ENCODE results near the gene SLX9. TPM values are rescaled to one million over a fixed set of nuclear protein-coding genes. Genes with fewer than 3 reads are reported as not detected.

The SLX9 gene
- total and polyA plus RNA-seq, 10 donors: 6.1 to 35.4 (median 27.0) TPM

DNA sequence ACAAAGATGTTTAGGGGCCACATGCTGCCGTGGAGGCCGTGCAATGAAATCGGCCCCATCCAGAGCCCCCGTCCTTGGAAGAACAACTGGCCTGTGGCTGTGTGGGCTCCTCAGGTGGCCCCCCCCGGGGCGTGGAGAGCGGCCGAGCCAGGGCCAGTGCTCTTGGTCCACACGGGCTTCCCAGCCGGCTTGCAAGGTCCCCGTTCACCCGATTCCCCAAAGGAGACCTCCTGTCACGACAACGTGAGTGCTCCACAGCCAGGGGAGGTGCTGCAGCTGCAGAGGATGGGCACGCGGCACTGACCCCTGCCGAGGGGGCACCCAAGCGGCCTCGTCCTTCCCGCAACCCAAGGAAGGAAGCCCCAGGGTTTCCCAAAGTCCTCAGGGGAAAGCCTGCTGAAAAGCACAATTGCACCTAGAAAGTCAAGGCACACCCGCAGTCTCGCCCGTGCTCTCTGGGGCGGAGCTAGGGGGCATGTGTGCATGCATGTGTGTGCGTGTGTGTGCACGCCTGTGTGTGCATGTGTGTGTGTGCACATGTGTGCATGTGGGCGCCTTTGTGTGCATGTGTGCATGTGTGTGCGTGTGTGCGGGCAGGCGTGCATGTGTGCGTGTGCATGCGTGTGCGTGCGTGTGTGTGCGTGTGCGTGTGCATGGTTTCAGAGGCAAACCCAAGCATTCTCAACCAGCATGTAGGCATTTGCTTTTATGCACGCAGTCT, 48.2 kb downstream of the SLX9 start:
- WGBS, 5 donors: 63 to 77% (median 65%) methylated on average over 21 to 37 of the region's 37 CpGs
- peak; percentile 75 for DNase-seq
- TF ChIP-seq, protein P1, sequence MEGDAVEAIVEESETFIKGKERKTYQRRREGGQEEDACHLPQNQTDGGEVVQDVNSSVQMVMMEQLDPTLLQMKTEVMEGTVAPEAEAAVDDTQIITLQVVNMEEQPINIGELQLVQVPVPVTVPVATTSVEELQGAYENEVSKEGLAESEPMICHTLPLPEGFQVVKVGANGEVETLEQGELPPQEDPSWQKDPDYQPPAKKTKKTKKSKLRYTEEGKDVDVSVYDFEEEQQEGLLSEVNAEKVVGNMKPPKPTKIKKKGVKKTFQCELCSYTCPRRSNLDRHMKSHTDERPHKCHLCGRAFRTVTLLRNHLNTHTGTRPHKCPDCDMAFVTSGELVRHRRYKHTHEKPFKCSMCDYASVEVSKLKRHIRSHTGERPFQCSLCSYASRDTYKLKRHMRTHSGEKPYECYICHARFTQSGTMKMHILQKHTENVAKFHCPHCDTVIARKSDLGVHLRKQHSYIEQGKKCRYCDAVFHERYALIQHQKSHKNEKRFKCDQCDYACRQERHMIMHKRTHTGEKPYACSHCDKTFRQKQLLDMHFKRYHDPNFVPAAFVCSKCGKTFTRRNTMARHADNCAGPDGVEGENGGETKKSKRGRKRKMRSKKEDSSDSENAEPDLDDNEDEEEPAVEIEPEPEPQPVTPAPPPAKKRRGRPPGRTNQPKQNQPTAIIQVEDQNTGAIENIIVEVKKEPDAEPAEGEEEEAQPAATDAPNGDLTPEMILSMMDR (IDR thresholded peaks at IDR 0.05 in 8 of 11, conservative IDR thresholded peaks at IDR 0.05 in 3 of 11): no peak
- TF ChIP-seq POLR2AphosphoS5 (IDR thresholded peaks at IDR 0.05): peak in 2 of 3 donors; percentile 17 to 36

DNA sequence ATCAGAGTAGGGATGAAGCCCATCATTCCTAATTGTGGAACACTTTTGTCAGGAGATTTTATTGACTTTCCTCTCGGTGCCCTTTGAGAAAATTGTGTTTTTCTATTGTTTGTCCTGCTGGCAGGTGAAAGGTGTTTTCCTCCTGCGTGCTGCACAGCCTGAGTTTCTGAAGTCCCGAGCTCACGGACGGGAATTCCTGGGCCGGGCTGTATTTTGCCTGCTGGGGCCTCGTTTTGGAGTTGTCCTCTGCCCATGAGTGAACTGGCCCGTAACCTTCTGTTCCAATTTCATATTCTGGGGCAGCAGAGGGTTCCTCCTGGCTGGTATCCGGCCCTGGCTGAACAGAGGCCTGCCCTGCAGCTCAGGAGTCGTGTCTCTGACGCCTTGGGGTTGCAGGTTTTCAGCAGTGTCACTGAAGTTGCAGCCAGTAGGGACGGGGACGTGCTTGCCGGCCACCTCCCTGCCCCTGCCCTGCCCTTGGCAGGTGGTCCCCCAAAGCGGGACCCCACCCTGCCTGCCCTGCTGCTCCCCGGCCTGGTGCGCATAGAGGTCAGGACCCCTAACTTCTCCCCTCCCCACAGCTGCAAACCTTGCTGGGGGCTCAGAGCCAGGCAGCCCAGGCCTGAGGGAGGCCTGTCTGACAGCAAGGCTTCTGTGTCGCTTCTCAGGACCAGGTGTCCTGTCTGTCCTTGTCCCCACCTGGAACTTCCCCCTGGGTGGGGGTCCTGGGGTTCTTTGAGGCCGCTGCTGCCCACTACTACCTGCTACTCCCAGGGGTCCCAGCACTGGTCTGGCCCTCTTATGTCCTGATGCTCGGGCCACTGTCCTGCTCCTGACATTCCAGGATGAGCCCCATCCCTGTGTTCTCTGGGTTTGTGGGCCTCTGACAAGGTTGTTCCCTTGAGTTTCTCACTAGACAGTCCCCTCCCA, 49.0 kb downstream of the SLX9 start:
- intact Hi-C loops (cut with DNase I; ENCODE audit: low total_unique reads): no loop called here
- WGBS, 5 donors: 77 to 90% (median 84%) methylated on average over 9 to 20 of the region's 20 CpGs
- Histone ChIP-seq H3K4me3 (no peak overlapping the region), H3K36me3 (no peaks in the 10 kb centered on the region), H3K9me3 (no peaks in the 10 kb centered on the region), H3K4me1 (peaks cover 0 to 66% (median 19%) of the 10 kb centered on the region in 6 donors), H3K27me3 (replicated peaks in 1 of 7) (peaks cover 0 to 17% (median 0%) of the 10 kb centered on the region in 7 donors), H3K27ac (no peak overlapping the region)
- TF ChIP-seq, protein P1 (IDR thresholded peaks at IDR 0.05 in 8 of 11, conservative IDR thresholded peaks at IDR 0.05 in 3 of 11): no peak
- TF ChIP-seq POLR2AphosphoS5 (IDR thresholded peaks at IDR 0.05) (no peak), POLR2A (IDR thresholded peaks at IDR 0.05) (no peak)
- DNase-seq: peak; percentile 63

More for the DNA sequence above, 48.2 kb downstream of the SLX9 start:
- no peak overlapping the region for H3K4me3 ChIP-seq
- peaks cover 0 to 17% (median 0%) of the 10 kb centered on the region in 7 donors for H3K27me3 ChIP-seq (replicated peaks in 1 of 7)
- intact Hi-C loops (cut with DNase I; ENCODE audit: low total_unique reads): no loop called here
- no peaks in the 10 kb centered on the region for H3K36me3 ChIP-seq
- H3K27ac ChIP-seq: no peak overlapping the region
- no peaks in the 10 kb centered on the region for H3K9me3 ChIP-seq
- peaks cover under 1 to 73% (median 23%) of the 10 kb centered on the region in 6 donors for H3K4me1 ChIP-seq

DNA sequence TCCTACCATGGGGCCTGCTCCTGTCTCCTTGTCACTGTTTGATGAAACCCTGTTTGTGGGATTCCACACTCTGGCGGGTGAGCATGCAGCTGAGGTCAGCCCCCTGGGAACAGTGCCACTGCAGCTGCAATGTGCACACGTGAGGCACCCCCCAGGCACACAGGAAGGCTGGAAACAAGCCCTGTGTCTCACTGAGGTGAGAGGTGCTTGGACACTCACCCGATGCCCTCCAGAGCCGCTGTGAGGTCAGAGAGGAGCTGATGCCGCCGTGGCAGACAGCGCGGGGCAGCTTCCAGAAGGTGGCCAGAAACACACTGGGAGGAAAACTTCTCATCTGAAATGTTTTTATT, 49.7 kb downstream of the SLX9 start:
- DNase-seq: peak; percentile 69
- no peak for TF ChIP-seq POLR2A (IDR thresholded peaks at IDR 0.05)
- TF ChIP-seq, protein P1 (IDR thresholded peaks at IDR 0.05 in 8 of 11, conservative IDR thresholded peaks at IDR 0.05 in 3 of 11): no peak
- TF ChIP-seq POLR2AphosphoS5 (IDR thresholded peaks at IDR 0.05): no peak
- intact Hi-C loops (cut with DNase I; ENCODE audit: low total_unique reads): no loop called here
- WGBS, 5 donors: 67 to 78% (median 73%) methylated on average over 8 of the region's 8 CpGs
- H3K36me3 ChIP-seq: no peaks in the 10 kb centered on the region
- peaks cover 0 to 17% (median 0%) of the 10 kb centered on the region in 7 donors for H3K27me3 ChIP-seq (replicated peaks in 1 of 7)
- peaks cover 0 to 63% (median 18%) of the 10 kb centered on the region in 6 donors for H3K4me1 ChIP-seq
- no peaks in the 10 kb centered on the region for H3K9me3 ChIP-seq
- no peak overlapping the region for H3K4me3 ChIP-seq
- no peak overlapping the region for H3K27ac ChIP-seq
